ENCODE results near the gene PRPS1L1. TPM values are rescaled to one million over a fixed set of nuclear protein-coding genes. Genes with fewer than 3 reads are reported as not detected.
A peak's percentile ranks its signal among the peaks of the same experiment; 100 is the strongest.

The PRPS1L1 gene
- total and polyA plus RNA-seq, 2 of the 8 experiments (the other 6 are each of a cell fraction or from before 2014, with no cell fraction given): not detected

DNA sequence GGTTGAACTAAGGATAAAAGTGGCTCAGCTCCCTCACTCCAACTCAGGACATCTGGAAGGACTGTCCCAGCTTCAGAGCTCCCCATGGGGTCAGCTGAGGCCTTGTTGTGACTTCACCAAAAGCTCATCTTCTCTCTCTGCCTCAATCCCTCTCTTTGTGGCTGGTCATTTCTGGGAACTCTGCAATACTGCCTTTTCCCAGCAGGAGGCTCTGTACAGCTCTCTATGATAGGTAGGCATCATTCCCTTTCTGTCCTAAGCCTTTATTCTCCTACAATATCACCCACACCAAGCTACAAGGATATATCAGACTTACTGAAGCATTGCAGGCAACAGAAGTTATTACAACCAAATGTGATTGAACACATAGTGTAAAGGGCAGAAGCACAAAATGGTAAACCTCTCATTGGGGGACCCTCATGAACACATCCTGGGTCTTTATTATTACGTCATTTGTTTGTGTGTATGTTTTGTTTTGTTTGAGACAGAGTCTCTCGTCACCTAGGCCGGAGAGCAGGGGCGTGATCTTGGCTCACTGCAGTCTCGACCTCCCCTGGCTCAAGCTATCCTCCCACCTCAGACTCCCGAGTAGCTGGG, 36.7 kb upstream of the PRPS1L1 start:
- H4K8ac ChIP-seq (ENCODE audit: extremely low read depth, insufficient read depth, low read length): no peak overlapping the region; the same call in 1 of the 2 replicates
- no peak overlapping the region for H3K27ac ChIP-seq (ENCODE audit: low read depth, low read length)
- H4K91ac ChIP-seq (replicated peaks; ENCODE audit: insufficient read length, low read length): no peak overlapping the region
- H3K18ac ChIP-seq (ENCODE audit: extremely low read depth, low read length): no peak overlapping the region
- no peak overlapping the region for H3K14ac ChIP-seq (ENCODE audit: insufficient read length)
- H3K9me3 ChIP-seq (ENCODE audit: insufficient read depth in 2 of 2, low read depth in 1 of 2, low read length in 1 of 2): no peaks in the 10 kb centered on the region
- peaks cover 0 to 1% (median 0%) of the 10 kb centered on the region in 4 experiments; a peak in 1 of 7 replicates for H3K27me3 ChIP-seq (replicated peaks in 1 of 4; ENCODE audit: control insufficient read depth in 3 of 4, extremely low read depth in 1 of 4, insufficient read depth in 3 of 4, low read length in 3 of 4)
- no peak overlapping the region for H3K4ac ChIP-seq (replicated peaks; ENCODE audit: insufficient read length, low read depth, low read length)
- H2BK15ac ChIP-seq (ENCODE audit: low read length): no peak overlapping the region
- no peak overlapping the region for H2AK5ac ChIP-seq (ENCODE audit: low read depth, low read length)
- 87% methylated on average over 6 of the region's 6 CpGs; no CpG with 5 or more reads in 1 of the 2 experiments for WGBS, 2 experiments (ENCODE audit: extremely low coverage in 1 of 2, insufficient coverage in 1 of 2, insufficient read length in 1 of 2, insufficient replicate concordance in 2 of 2, low coverage in 1 of 2, low lambda C conversion rate in 2 of 2, missing lambda C conversion rate in 1 of 2)
- no peak overlapping the region for H4K5ac ChIP-seq (ENCODE audit: insufficient read length, low read depth, low read length)
- H2AFZ ChIP-seq (ENCODE audit: low read length): no peak overlapping the region
- no peaks in the 10 kb centered on the region for H3K79me1 ChIP-seq (ENCODE audit: low read depth, low read length)
- no peaks in the 10 kb centered on the region for H3K36me3 ChIP-seq (ENCODE audit: control insufficient read depth in 2 of 4, insufficient read depth in 4 of 4, low read length in 3 of 4)
- no peak overlapping the region for H2BK120ac ChIP-seq (replicated peaks; ENCODE audit: low read depth, low read length)
- no peaks in the 10 kb centered on the region for H4K20me1 ChIP-seq (replicated peaks in 1 of 2; ENCODE audit: control insufficient read depth in 1 of 2, insufficient read depth in 2 of 2, low read length in 2 of 2)
- ChIA-PET POLR2A (ENCODE audit: partially characterized antibody) (interaction anchor here (0.6 kb wide), 1 partner anchor 323 kb away, joined by 3 read pairs; no protein-coding TSS in a partner anchor), CTCF (ENCODE audit: partially characterized antibody) (interaction anchor here (0.5 to 3.1 kb wide), 50 partner anchors 8 to 1355 kb away, joined by 3 to 28 read pairs (median 4); no protein-coding TSS in a partner anchor)
- H2BK12ac ChIP-seq (ENCODE audit: low read depth, low read length): no peak overlapping the region
- FAIRE-seq (peak; percentile 89), DNase-seq (ENCODE audit: low read depth in 1 of 2, low spot score in 2 of 2) (peak in 1 of 2 experiments; percentile 80)
- H3K9ac ChIP-seq (replicated peaks in 1 of 4; ENCODE audit: extremely low read depth in 1 of 4, low read depth in 3 of 4, low read length in 3 of 4): no peak overlapping the region
- H2BK20ac ChIP-seq (ENCODE audit: low read length): no peak overlapping the region
- no peaks in the 10 kb centered on the region for H3K23me2 ChIP-seq (ENCODE audit: low read depth, low read length)
- H3K23ac ChIP-seq (ENCODE audit: insufficient read length): no peak overlapping the region
- H3K4me1 ChIP-seq (replicated peaks in 1 of 4; ENCODE audit: control insufficient read depth in 3 of 4, insufficient read depth in 4 of 4, low read length in 3 of 4): peaks cover 0 to under 1% (median 0%) of the 10 kb centered on the region in 4 experiments; a peak in 1 of 7 replicates
- no peak overlapping the region for H3K56ac ChIP-seq (replicated peaks; ENCODE audit: insufficient read length, low read depth, low read length)
- no peak overlapping the region for H3K4me3 ChIP-seq (ENCODE audit: extremely low read depth in 1 of 4, insufficient read depth in 2 of 4, low read depth in 3 of 4, low read length in 4 of 4)
- no peak overlapping the region for H3K4me2 ChIP-seq (ENCODE audit: insufficient read depth in 1 of 2, low read depth in 2 of 2, low read length in 2 of 2)
- no peaks in the 10 kb centered on the region for H3K79me2 ChIP-seq (ENCODE audit: control insufficient read depth in 1 of 2, insufficient read depth in 2 of 2, low read length in 2 of 2)
- no peak overlapping the region for H2BK5ac ChIP-seq (ENCODE audit: low read depth, low read length)
- TF ChIP-seq EZH2 (IDR thresholded peaks at IDR 0.05; ENCODE audit: low read depth, low read length, severe bottlenecking): no peak
